SHP77 treated with DMSO at 0.1 percent for 48 hours (cell line): Measurements from ENCODE around the gene RNF183.
"Not testable (repeated sequence)": the region's sequence is repeated elsewhere in the genome, so short reads cannot be mapped to it uniquely, and the experiment has no call there.

Experiments
- DNase-seq: peaks from one replicate; lab custom pipeline; 2025; lab: John Stamatoyannopoulos, UW

Gene RNF183

DNA sequence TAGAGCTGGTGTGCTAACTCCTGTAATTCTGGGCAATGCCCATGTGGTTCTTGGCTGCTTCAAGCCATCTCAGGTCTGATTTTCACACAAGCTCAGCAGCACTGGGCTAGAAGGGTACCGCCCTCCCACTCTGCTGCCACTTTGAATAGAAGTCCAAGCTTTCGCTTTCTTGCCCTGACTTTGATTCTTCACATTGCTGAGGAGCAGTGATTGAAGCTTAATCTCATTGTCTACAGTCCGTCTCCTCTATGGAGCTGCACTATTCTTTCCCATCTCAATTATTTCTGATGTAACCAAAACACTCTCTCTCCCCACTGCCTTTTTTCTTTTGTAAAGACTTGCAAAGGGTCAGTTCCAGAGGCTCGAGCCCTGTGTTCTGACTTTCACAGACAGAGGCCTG, 12.9 kb upstream of the RNF183 start:
- no peak for DNase-seq

DNA sequence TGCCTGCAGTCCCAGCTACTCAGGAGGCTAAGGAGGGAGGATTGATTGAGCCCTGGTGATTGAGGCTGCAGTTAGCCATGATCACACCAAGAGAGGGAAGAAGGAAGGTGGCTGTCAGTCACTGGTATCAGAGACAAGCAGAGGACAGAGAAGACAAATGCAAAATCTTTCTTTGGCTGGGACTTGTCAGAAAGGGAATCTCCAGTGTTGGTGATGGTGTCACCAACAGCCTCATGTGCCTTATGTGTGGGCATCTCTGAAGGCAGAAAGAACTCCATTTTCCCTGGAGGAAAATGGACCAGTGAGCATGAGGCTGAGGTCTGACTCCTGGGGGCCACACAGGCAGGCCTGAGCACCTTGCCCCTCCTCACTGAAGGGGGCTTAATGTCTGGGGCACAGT, 12.1 kb upstream of the RNF183 start:
- no peak for DNase-seq

- no peak for DNase-seq
These were observed 10.1 kb upstream of the RNF183 start for GRCh38 chr9:113313261-113313660.

DNA sequence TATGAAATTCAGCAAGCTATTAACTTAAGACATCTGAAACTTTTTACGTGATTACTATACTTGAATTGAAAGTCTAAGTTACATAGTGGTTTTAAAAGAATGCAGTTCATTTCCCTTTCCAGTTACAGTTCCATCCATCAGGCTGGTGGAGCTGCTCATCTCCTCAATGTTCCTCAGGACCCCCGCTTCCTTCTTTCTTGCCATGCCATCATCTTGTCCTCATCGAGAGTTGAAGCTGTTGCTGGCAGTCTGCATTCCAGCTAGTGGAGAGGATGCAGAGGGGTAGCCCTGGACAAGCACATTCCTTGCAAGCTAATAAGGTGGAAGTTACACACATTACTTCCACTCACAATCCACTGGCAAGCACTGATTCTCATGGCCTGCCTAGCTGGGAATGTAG, 8.8 kb upstream of the RNF183 start:
- DNase-seq, result no peak

- DNase-seq, result no peak
These were observed 7.4 kb upstream of the RNF183 start for GRCh38 chr9:113310538-113310937.

GRCh38 chr9:113309204-113309813, 6.1 kb upstream of the RNF183 start:
- peak; percentile 30 for DNase-seq

DNA sequence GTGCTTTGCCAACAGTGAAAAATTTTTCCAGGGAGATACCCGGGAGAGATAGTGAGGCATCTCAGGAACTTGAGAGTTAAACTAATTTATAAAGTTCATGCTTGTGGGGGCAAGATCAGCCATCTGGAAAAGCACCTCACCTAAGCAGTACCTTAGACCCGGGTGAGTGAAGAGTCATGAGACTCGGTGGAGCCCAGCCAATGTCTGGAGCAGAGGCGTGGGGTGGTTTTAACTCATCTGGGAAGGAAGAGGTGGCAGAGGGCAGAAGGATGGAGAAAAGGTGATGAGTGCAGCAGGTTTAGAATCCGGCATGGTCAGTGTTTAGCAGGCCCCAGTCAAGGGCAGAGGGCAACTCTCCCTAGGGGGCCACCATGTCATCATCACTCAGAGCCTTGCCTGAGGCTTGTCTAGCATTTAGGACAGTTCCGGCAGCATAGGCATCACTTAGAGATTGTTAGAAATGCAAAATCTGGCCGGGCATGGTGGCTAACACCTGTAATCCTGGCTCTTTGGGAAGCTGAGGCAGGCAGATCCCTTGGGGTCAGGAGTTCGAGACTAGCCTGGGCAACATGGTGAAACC, 4.3 kb upstream of the RNF183 start:
- no peak for DNase-seq

DNA sequence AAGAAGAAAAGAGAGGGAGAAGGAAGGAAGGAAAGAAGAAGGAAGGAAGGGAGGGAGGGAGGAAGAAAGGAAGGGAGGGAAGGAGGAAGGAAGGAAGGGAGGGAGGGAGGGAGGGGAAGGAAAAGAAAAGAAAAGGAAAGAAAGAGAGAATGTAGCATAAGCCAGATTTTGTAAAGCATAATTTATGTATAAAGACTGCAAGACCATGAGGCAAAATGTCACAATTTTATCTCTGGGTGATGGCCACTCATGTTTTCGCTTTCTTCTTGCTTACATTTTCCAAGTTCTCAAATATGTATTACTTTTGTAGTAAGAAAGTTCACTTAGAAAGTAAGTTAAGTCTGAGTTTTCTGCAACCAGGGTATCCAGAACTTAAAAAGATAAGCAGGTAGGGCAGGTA, 3.4 kb upstream of the RNF183 start:
- DNase-seq, result no peak

DNA sequence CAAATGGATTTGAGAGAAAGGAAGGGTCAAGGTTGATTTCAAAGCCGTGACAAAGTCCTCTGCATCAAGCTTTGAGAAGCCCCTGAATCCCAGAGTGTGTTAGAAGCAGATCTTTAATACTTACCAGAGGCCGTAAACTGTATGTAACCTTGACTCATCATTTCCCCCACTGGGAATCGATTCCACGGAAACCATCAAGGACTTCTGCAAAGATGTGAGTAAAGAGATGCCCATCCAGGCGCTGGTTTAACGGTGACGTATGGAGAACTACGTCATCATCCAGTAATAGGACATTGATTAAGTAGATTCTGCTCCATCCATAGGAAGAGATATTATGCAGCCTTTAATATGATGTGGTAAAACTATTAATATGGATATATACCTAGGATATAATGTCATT, 1.6 kb downstream of the RNF183 start:
- no peak for DNase-seq

DNA sequence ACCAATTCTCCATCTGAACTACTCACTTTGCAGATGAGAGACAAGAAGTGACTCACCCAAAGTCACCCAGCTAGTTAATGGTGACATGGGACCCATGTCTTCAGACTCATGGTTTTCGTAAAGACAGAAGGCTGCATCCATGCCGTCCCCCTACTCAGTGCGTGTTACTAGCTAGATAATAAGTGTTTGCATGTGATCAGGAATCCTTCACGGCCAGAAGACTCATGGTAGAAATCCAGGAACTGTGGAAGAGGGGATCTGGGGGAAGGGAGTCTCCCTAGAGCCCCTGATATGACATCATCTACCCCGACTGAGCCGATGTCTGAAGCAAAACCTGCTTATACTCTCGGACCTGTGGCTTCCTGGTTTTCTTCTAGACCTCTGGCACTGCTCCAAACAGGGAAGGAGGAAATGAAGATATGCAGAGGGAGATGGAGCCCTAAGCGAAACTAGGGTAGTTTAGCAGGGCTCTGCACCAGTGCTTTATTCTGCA, 3.3 kb downstream of the RNF183 start:
- no peak for DNase-seq

- DNase-seq, result no peak
These were observed 4.0 kb downstream of the RNF183 start for GRCh38 chr9:113298924-113299770.

- no peak for DNase-seq
These were observed 4.9 kb downstream of the RNF183 start for GRCh38 chr9:113298311-113298710.

- no peak for DNase-seq
These were observed 6.2 kb downstream of the RNF183 start for GRCh38 chr9:113296796-113297558.

DNA sequence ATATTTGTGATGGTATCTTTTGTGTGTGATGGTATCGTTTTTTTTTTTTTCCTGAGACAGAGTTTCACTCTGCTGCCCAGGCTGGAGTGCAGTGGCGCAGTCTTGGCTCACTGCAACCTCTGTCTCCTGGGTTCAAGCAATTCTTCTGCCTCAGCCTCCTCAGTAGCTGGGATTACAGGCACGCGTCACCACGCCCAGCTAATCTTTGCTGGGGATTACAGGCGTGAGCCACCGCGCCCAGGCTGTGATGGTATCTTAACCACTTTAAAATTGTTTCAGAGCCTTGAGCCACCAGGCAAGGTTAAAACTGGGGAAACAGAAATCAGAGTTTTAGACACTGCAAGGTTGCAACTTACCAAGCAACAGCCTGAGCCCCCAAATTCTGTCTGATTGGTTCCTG, 6.9 kb downstream of the RNF183 start:
- DNase-seq, result not testable (repeated sequence)

- DNase-seq, result no peak
These were observed 9.8 kb downstream of the RNF183 start for GRCh38 chr9:113293285-113293878.

GRCh38 chr9:113290052-113290607, 13.0 kb downstream of the RNF183 start:
- no peak for DNase-seq

GRCh38 chr9:113289091-113289490, 14.1 kb downstream of the RNF183 start:
- no peak for DNase-seq

GRCh38 chr9:113281356-113281755, 21.8 kb downstream of the RNF183 start:
- DNase-seq, result no peak

- DNase-seq, result no peak
These were observed 24.3 kb downstream of the RNF183 start for GRCh38 chr9:113278840-113279239.

GRCh38 chr9:113275157-113276131, 27.7 kb downstream of the RNF183 start, which contains the start of the genes CDC26 and PRPF4:
Gene CDC26, minus strand, starts transcription at chr9:113275572. Its CDS starts 3,065 bp downstream, at chr9:113272507.
Gene PRPF4, plus strand, starts transcription at chr9:113275658. Its CDS starts 86 bp downstream, at chr9:113275744.
- DNase-seq, result peak; percentile 98
